ENCODE data around the gene TRIP13. TPM values are rescaled to one million over a fixed set of nuclear protein-coding genes. Genes with fewer than 3 reads are reported as not detected.

TRIP13 gene
- total and polyA plus RNA-seq, 2 of the 13 experiments (the other 11 are each of a cell fraction or from before 2014, with no cell fraction given) = 13.5 to 33.0 TPM

- WGBS (ENCODE audit: low lambda C conversion rate) = 26% methylated on average over 5 of the region's 5 CpGs
These were observed 56.5 kb downstream of the TRIP13 start for GRCh38 chr5:949275-949543.

More at GRCh38 chr5:949275-949543, 56.5 kb downstream of the TRIP13 start:
- intact Hi-C loops (cut with micrococcal nuclease; ENCODE audit: unreplicated experiment) (loop anchor here (10.0 kb wide), 1 partner anchor 734 kb away; the partner anchor contains the start of genes CCDC127 and SDHA), in situ Hi-C loops (cut with HindIII; ENCODE audit: extremely low pct_ligation_motif_present, low pct_unique_long_range_greater_than_20kb) (no loop called here)
- no peak overlapping the region for H3K4me2 ChIP-seq (ENCODE audit: low read depth, low read length)
- no peak for ATAC-seq
- H3K4me1 ChIP-seq (ENCODE audit: insufficient read depth, low read length) = no peaks in the 10 kb centered on the region
- POLR2A ChIA-PET = no interaction called here
- CTCF ChIA-PET (ENCODE audit: low intra/inter-chr PET ratio, low total read pairs) = no interaction called here
- H3K27ac ChIP-seq (ENCODE audit: extremely low read length, insufficient read depth, low read length) = no peak overlapping the region
- no peak overlapping the region for H3K9ac ChIP-seq (ENCODE audit: insufficient read depth, low read depth, low read length)
- H3K4me3 ChIP-seq (replicated peaks in 1 of 3; ENCODE audit: insufficient read depth in 1 of 3, low read depth in 2 of 3, low read length in 3 of 3) = no peak overlapping the region
- DNase-seq (ENCODE audit: low spot score) = no peak
- H2AFZ ChIP-seq (ENCODE audit: low read length) = no peak overlapping the region
- TF ChIP-seq, protein P1, sequence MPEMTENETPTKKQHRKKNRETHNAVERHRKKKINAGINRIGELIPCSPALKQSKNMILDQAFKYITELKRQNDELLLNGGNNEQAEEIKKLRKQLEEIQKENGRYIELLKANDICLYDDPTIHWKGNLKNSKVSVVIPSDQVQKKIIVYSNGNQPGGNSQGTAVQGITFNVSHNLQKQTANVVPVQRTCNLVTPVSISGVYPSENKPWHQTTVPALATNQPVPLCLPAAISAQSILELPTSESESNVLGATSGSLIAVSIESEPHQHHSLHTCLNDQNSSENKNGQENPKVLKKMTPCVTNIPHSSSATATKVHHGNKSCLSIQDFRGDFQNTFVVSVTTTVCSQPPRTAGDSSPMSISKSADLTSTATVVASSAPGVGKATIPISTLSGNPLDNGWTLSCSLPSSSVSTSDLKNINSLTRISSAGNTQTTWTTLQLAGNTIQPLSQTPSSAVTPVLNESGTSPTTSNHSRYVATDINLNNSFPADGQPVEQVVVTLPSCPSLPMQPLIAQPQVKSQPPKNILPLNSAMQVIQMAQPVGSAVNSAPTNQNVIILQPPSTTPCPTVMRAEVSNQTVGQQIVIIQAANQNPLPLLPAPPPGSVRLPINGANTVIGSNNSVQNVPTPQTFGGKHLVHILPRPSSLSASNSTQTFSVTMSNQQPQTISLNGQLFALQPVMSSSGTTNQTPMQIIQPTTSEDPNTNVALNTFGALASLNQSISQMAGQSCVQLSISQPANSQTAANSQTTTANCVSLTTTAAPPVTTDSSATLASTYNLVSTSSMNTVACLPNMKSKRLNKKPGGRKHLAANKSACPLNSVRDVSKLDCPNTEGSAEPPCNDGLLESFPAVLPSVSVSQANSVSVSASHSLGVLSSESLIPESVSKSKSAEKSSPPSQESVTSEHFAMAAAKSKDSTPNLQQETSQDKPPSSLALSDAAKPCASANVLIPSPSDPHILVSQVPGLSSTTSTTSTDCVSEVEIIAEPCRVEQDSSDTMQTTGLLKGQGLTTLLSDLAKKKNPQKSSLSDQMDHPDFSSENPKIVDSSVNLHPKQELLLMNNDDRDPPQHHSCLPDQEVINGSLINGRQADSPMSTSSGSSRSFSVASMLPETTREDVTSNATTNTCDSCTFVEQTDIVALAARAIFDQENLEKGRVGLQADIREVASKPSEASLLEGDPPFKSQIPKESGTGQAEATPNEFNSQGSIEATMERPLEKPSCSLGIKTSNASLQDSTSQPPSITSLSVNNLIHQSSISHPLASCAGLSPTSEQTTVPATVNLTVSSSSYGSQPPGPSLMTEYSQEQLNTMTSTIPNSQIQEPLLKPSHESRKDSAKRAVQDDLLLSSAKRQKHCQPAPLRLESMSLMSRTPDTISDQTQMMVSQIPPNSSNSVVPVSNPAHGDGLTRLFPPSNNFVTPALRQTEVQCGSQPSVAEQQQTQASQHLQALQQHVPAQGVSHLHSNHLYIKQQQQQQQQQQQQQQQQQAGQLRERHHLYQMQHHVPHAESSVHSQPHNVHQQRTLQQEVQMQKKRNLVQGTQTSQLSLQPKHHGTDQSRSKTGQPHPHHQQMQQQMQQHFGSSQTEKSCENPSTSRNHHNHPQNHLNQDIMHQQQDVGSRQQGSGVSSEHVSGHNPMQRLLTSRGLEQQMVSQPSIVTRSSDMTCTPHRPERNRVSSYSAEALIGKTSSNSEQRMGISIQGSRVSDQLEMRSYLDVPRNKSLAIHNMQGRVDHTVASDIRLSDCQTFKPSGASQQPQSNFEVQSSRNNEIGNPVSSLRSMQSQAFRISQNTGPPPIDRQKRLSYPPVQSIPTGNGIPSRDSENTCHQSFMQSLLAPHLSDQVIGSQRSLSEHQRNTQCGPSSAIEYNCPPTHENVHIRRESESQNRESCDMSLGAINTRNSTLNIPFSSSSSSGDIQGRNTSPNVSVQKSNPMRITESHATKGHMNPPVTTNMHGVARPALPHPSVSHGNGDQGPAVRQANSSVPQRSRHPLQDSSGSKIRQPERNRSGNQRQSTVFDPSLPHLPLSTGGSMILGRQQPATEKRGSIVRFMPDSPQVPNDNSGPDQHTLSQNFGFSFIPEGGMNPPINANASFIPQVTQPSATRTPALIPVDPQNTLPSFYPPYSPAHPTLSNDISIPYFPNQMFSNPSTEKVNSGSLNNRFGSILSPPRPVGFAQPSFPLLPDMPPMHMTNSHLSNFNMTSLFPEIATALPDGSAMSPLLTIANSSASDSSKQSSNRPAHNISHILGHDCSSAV (CRISPR knock-in tag; IDR thresholded peaks at IDR 0.05; ENCODE audit: borderline replicate concordance) = no peak
- TF ChIP-seq IKZF4 (CRISPR knock-in tag; IDR thresholded peaks at IDR 0.05; ENCODE audit: borderline replicate concordance, low read depth, not compliant biosample characterization) = no peak
- TF ChIP-seq NBN (conservative IDR thresholded peaks at IDR 0.05) = no peak
- TF ChIP-seq ZNF160 (CRISPR knock-in tag; IDR thresholded peaks at IDR 0.05) = no peak
- TF ChIP-seq GLI4 (CRISPR knock-in tag; IDR thresholded peaks at IDR 0.05; ENCODE audit: borderline replicate concordance) = no peak
- no peak for TF ChIP-seq ZFP41 (CRISPR knock-in tag; IDR thresholded peaks at IDR 0.05; ENCODE audit: borderline replicate concordance)
- H3K36me3 ChIP-seq (replicated peaks in 1 of 2; ENCODE audit: control insufficient read depth in 1 of 2, insufficient read depth in 2 of 2, low read length in 2 of 2) = no peaks in the 10 kb centered on the region
- BruUV-seq (replicated peaks) = no TSS peak
- no peaks in the 10 kb centered on the region for H3K79me2 ChIP-seq (ENCODE audit: insufficient read depth, low read length)
- no peaks in the 10 kb centered on the region for H4K20me1 ChIP-seq (ENCODE audit: insufficient read depth, low read length)
- no peaks in the 10 kb centered on the region for H3K9me3 ChIP-seq (ENCODE audit: low read length)
- FAIRE-seq = no peak
- H3K27me3 ChIP-seq (ENCODE audit: control insufficient read depth in 1 of 2, insufficient read depth in 2 of 2, low read length in 2 of 2) = peaks cover 20 to 77% of the 10 kb centered on the region in 2 experiments

All from HepG2 (cell line).